ENCODE results near the gene SETD3.

DNA sequence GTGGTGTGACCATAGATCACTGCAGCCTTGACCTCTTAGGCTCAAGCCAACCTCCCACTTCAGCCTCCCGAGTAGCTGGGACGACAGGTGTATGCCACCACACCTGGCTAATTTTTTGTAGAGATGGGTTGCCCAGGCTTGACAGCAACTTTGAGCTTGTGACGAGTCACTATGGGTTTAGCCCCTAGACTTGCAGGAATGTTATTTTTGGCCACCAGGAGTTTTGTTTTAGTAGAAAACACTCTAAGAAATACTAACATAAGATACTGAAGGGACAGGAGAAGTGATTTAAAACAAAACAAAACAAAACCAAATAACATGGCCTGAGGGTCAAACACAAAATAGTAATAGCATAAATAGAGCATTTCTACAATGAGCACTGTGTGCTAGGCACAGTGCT lies 26.4 kb downstream of the SETD3 start:
- TF ChIP-seq EZH2phosphoT487 (conservative IDR thresholded peaks at IDR 0.05; ENCODE audit: low read length) = no peak
- TF ChIP-seq, protein P1, sequence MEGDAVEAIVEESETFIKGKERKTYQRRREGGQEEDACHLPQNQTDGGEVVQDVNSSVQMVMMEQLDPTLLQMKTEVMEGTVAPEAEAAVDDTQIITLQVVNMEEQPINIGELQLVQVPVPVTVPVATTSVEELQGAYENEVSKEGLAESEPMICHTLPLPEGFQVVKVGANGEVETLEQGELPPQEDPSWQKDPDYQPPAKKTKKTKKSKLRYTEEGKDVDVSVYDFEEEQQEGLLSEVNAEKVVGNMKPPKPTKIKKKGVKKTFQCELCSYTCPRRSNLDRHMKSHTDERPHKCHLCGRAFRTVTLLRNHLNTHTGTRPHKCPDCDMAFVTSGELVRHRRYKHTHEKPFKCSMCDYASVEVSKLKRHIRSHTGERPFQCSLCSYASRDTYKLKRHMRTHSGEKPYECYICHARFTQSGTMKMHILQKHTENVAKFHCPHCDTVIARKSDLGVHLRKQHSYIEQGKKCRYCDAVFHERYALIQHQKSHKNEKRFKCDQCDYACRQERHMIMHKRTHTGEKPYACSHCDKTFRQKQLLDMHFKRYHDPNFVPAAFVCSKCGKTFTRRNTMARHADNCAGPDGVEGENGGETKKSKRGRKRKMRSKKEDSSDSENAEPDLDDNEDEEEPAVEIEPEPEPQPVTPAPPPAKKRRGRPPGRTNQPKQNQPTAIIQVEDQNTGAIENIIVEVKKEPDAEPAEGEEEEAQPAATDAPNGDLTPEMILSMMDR (IDR thresholded peaks at IDR 0.05; ENCODE audit: insufficient read depth, low read length, poor library complexity, severe bottlenecking) = no peak

Data from SU-DHL-6 (cell line).